Hepatocyte (in vitro differentiated cells): ENCODE results near the gene TNNI3. TPM values are rescaled to one million over a fixed set of nuclear protein-coding genes. Genes with fewer than 3 reads are reported as not detected.
"Not testable (repeated sequence)": the region's sequence is repeated elsewhere in the genome, so short reads cannot be mapped to it uniquely, and the experiment has no call there.

Experiments
- DNase-seq: peaks from one replicate; pipeline ENCODE4 v3.0.0-alpha.2; 2016; ENCODE audit warnings: low spot score
- H2AFZ ChIP-seq: fragments of 200-600 bp; sonication (generic); 2 replicates; pipeline ENCODE4 v1.6.0; 2016; ENCODE audit warnings: antibody characterized with exemption, mild to moderate bottlenecking
- H3K27ac ChIP-seq: fragments of 200-600 bp; sonication (generic); 2 replicates; pipeline ENCODE4 v1.5.1; 2016; ENCODE audit warnings: mild to moderate bottlenecking
- H3K27me3 ChIP-seq: fragments of 200-600 bp; sonication (generic); 2 replicates; pipeline ENCODE4 v1.6.1; 2016
- H3K36me3 ChIP-seq: fragments of 200-600 bp; sonication (generic); replicated peaks from 2 replicates; pipeline ENCODE4 v1.5.1; 2016; ENCODE audit warnings: low read depth; ENCODE audit not compliant: insufficient read depth
- H3K4me1 ChIP-seq: fragments of 200-600 bp; sonication (generic); 2 replicates; pipeline ENCODE4 v1.5.1; 2016; ENCODE audit warnings: mild to moderate bottlenecking, moderate library complexity; ENCODE audit not compliant: insufficient read depth
- H3K4me2 ChIP-seq: fragments of 200-600 bp; sonication (generic); 2 replicates; pipeline ENCODE4 v1.6.0; 2016
- H3K4me3 ChIP-seq: fragments of 200-600 bp; sonication (generic); 2 replicates; pipeline ENCODE4 v1.5.1; 2016; ENCODE audit warnings: mild to moderate bottlenecking
- H3K79me2 ChIP-seq: fragments of 200-600 bp; sonication (generic); 2 replicates; pipeline ENCODE4 v1.6.0; 2017; ENCODE audit warnings: mild to moderate bottlenecking
- H3K9me2 ChIP-seq: fragments of 200-600 bp; sonication (generic); replicated peaks from 2 replicates; pipeline ENCODE4 v1.6.0; 2017; ENCODE audit warnings: mild to moderate bottlenecking; ENCODE audit not compliant: insufficient read depth
- H3K9me3 ChIP-seq: fragments of 200-600 bp; sonication (generic); 2 replicates; pipeline ENCODE4 v1.5.1; 2016; ENCODE audit warnings: low read depth, mild to moderate bottlenecking
- H4K20me1 ChIP-seq: fragments of 200-600 bp; sonication (generic); 2 replicates; pipeline ENCODE4 v1.6.0; 2016; ENCODE audit warnings: mild to moderate bottlenecking; ENCODE audit not compliant: insufficient read depth, poor library complexity, severe bottlenecking
- CTCF ChIP-seq: fragments of 200-600 bp; sonication (generic); IDR thresholded peaks from 2 replicates; pipeline ENCODE4 v1.5.1; 2016; ENCODE audit warnings: antibody characterized with exemption, mild to moderate bottlenecking; ENCODE audit not compliant: poor library complexity
- EZH2 ChIP-seq: fragments of 200-600 bp; sonication (generic); IDR thresholded peaks from 2 replicates; pipeline ENCODE4 v1.6.1; 2016; ENCODE audit warnings: antibody characterized with exemption, mild to moderate bottlenecking, borderline replicate concordance
- EZH2phosphoT487 ChIP-seq: fragments of 200-600 bp; sonication (generic); IDR thresholded peaks from one replicate; pipeline ENCODE4 v1.6.1; 2018; ENCODE audit warnings: antibody characterized with exemption, mild to moderate bottlenecking, low read depth, moderate library complexity; ENCODE audit not compliant: unreplicated experiment, severe bottlenecking
- WGBS: methylation state at CpG from one replicate; pipeline ENCODE4 v1.1.6; 2016; ENCODE audit warnings: low lambda C conversion rate; ENCODE audit errors: missing lambda C conversion rate; 5-methylcytosine and 5-hydroxymethylcytosine counted together
- polyA plus RNA-seq: library from polyadenylated mRNA; unstranded; fragments of >200 nt; fragmentation: Nextera tagmentation; extraction: Ambion mirVana; gene quantifications from 2 replicates; pipeline ENCODE4 v1.2.1, GENCODE V29; 2016
- total RNA-seq: library from RNA; depleted of rRNA; stranded (reverse); fragments of >200 nt; gene quantifications from 2 replicates; pipeline ENCODE4 v1.2.3, GENCODE V29; 2014

TNNI3 gene
- total and polyA plus RNA-seq, 2 experiments from 2014 or later = 1.4 to 2.9 TPM

GRCh38 chr19:55172741-55173140 is 15.2 kb upstream of the TNNI3 start:
- Histone ChIP-seq H3K4me2 (no peak overlapping the region), H3K27ac (no peak overlapping the region), H3K4me1 (peaks cover 7% of the 10 kb centered on the region), H3K9me2 (no peaks in the 10 kb centered on the region), H4K20me1 (no peaks in the 10 kb centered on the region), H2AFZ (no peak overlapping the region), H3K4me3 (no peak overlapping the region), H3K9me3 (no peaks in the 10 kb centered on the region), H3K79me2 (no peaks in the 10 kb centered on the region), H3K27me3 (peaks cover 80% of the 10 kb centered on the region), H3K36me3 (no peaks in the 10 kb centered on the region)
- DNase-seq = no peak
- no peak for TF ChIP-seq CTCF
- peak; percentile 39 for TF ChIP-seq EZH2phosphoT487
- 23% methylated on average over 12 of the region's 12 CpGs for WGBS

- H3K79me2 ChIP-seq, H3K4me1 ChIP-seq, H3K9me2 ChIP-seq, H3K36me3 ChIP-seq, DNase-seq, H3K27ac ChIP-seq, H4K20me1 ChIP-seq, H3K4me3 ChIP-seq, H2AFZ ChIP-seq, H3K4me2 ChIP-seq, H3K9me3 ChIP-seq: not testable (repeated sequence)
- WGBS = 74% methylated on average over 9 of the region's 9 CpGs
- peaks cover 76% of the 10 kb centered on the region for H3K27me3 ChIP-seq
Observed at GRCh38 chr19:55172318-55172717, 14.8 kb upstream of the TNNI3 start.

GRCh38 chr19:55171440-55171839 is 13.9 kb upstream of the TNNI3 start:
- H3K79me2 ChIP-seq = no peaks in the 10 kb centered on the region
- H3K27ac ChIP-seq = no peak overlapping the region
- 79% methylated on average over 5 of the region's 5 CpGs for WGBS
- DNase-seq = no peak
- peaks cover 67% of the 10 kb centered on the region for H3K27me3 ChIP-seq
- no peaks in the 10 kb centered on the region for H3K9me3 ChIP-seq
- H3K4me2 ChIP-seq = no peak overlapping the region
- no peak overlapping the region for H2AFZ ChIP-seq
- TF ChIP-seq EZH2phosphoT487 (no peak), EZH2 (no peak), CTCF (no peak)
- H3K9me2 ChIP-seq = no peaks in the 10 kb centered on the region
- peaks cover 10% of the 10 kb centered on the region for H3K4me1 ChIP-seq
- no peaks in the 10 kb centered on the region for H3K36me3 ChIP-seq
- no peak overlapping the region for H3K4me3 ChIP-seq
- H4K20me1 ChIP-seq = no peaks in the 10 kb centered on the region

- no peak for TF ChIP-seq EZH2
- no peak for TF ChIP-seq EZH2phosphoT487
- no peak for TF ChIP-seq CTCF
- Histone ChIP-seq H3K79me2 (no peaks in the 10 kb centered on the region), H4K20me1 (no peaks in the 10 kb centered on the region), H3K27ac (no peak overlapping the region), H3K4me3 (no peak overlapping the region), H3K27me3 (peaks cover 47% of the 10 kb centered on the region), H3K9me3 (no peaks in the 10 kb centered on the region), H2AFZ (no peak overlapping the region), H3K4me1 (peaks cover 10% of the 10 kb centered on the region), H3K4me2 (no peak overlapping the region), H3K36me3 (no peaks in the 10 kb centered on the region), H3K9me2 (no peaks in the 10 kb centered on the region)
- 76% methylated on average over 4 of the region's 4 CpGs for WGBS
- no peak for DNase-seq
Observed at GRCh38 chr19:55169136-55169535, 11.6 kb upstream of the TNNI3 start.
